A549 (cell line): Measurements from ENCODE around the gene ANKRD13C. TPM values are rescaled to one million over a fixed set of nuclear protein-coding genes. Genes with fewer than 3 reads are reported as not detected.

Experiments
- ATAC-seq, 2 experiments: fragments of 200-7000 bp in 1 of 2; fragments of >200 bp in 1 of 2; cut with Nextera tagmentation in 1 of 2; cut with Tn5 transposase in 1 of 2; 3 replicates each; pipeline versions ENCODE4 v1.8.0 to v1.9.1; 2018 to 2020; ENCODE audit warnings: mild to moderate bottlenecking in 1 of 2, moderate library complexity in 1 of 2
- CTCF ChIA-PET: fragments of 300-600 bp; sonication (Branson Sonifier 250); formaldehyde crosslinking; extraction: SDS; loops from one replicate; lab custom pipeline; 2021; ENCODE audit warnings: antibody characterized with exemption, inconsistent platforms; lab: Yijun Ruan, JAX
- POLR2A ChIA-PET: fragments of 350-600 bp; formaldehyde crosslinking; extraction: SDS; loops from one replicate; lab custom pipeline; 2021; ENCODE audit warnings: antibody characterized with exemption, inconsistent platforms; lab: Yijun Ruan, JAX
- DNase-seq, 2 experiments: peaks; one replicate each; pipeline versions ENCODE4 v3.0.0 to v3.0.0-alpha.2; 2011 to 2016; ENCODE audit warnings: low read depth in 1 of 2, low spot score in 1 of 2
- FAIRE-seq: peaks from 2 replicates; lab custom pipeline; 2011; peaks lifted over from hg19 to GRCh38; lab: Jason Lieb, UNC
- H3K27ac ChIP-seq, 2 experiments: fragments of >200 bp; sonication (Bioruptor Twin); formaldehyde crosslinking; 3 replicates each; pipeline ENCODE4 v1.5.1; 2016 to 2017
- H3K4me1 ChIP-seq: fragments of >200 bp; sonication (Bioruptor Twin); formaldehyde crosslinking; 3 replicates; pipeline ENCODE4 v1.6.1; 2016
- H3K4me2 ChIP-seq: fragments of >200 bp; sonication (Bioruptor Twin); formaldehyde crosslinking; 3 replicates; pipeline ENCODE4 v1.6.1; 2016
- H3K4me3 ChIP-seq: fragments of >200 bp; sonication (Bioruptor Twin); formaldehyde crosslinking; 3 replicates; pipeline ENCODE4 v1.5.1; 2016
- H3K9me3 ChIP-seq: fragments of >200 bp; sonication (Bioruptor Twin); formaldehyde crosslinking; 3 replicates; pipeline ENCODE4 v1.6.1; 2016
- BCL3 ChIP-seq: fragments of >200 bp; sonication (Bioruptor Twin); formaldehyde crosslinking; IDR thresholded peaks from 3 replicates; pipeline ENCODE4 v1.6.1; 2016
- CBX8 ChIP-seq: fragments of 200-600 bp; sonication (generic); IDR thresholded peaks from 2 replicates; pipeline ENCODE4 v1.6.1; 2016
- EHMT2 ChIP-seq: fragments of 200-600 bp; sonication (generic); IDR thresholded peaks from 2 replicates; pipeline ENCODE4 v1.6.1; 2016; ENCODE audit warnings: antibody characterized with exemption, low read depth, mild to moderate bottlenecking, moderate library complexity
- ESRRA ChIP-seq: fragments of 150-350 bp; IDR thresholded peaks from 2 replicates; pipeline ENCODE4 v1.6.1; 2014; ENCODE audit warnings: mild to moderate bottlenecking, low read length, borderline replicate concordance
- FOSL2 ChIP-seq, 2 experiments: fragments of 450-650 bp in 1 of 2; fragments of >200 bp in 1 of 2; sonication (Bioruptor Twin) in 1 of 2; formaldehyde crosslinking; IDR thresholded peaks; 2 replicates each; pipeline versions ENCODE4 v1.5.0 to v1.6.1; 2016 to 2020; ENCODE audit warnings: mild to moderate bottlenecking in 1 of 2, moderate library complexity in 1 of 2
- GATA3 ChIP-seq: IDR thresholded peaks from 2 replicates; pipeline ENCODE4 v1.6.1; 2012; ENCODE audit warnings: borderline replicate concordance
- HES2 ChIP-seq: fragments of >200 bp; sonication (Bioruptor Twin); formaldehyde crosslinking; IDR thresholded peaks from 2 replicates; pipeline ENCODE4 v1.6.1; 2016
- HMGXB4 ChIP-seq: fragments of 250-450 bp; sonication (Bioruptor Pico); IDR thresholded peaks from 2 replicates; pipeline ENCODE4 v1.5.0; 2021; ENCODE audit warnings: mild to moderate bottlenecking, moderate library complexity, borderline replicate concordance
- HOXB5 ChIP-seq: fragments of 250-450 bp; sonication (Bioruptor Pico); IDR thresholded peaks from 2 replicates; pipeline ENCODE4 v1.5.0; 2020; ENCODE audit warnings: mild to moderate bottlenecking, moderate library complexity
- KDM1A ChIP-seq: fragments of 200-600 bp; sonication (generic); IDR thresholded peaks from 2 replicates; pipeline ENCODE4 v1.6.1; 2016; ENCODE audit warnings: low read depth, mild to moderate bottlenecking
- MAFK ChIP-seq: fragments of 450-650 bp; IDR thresholded peaks from 2 replicates; pipeline ENCODE4 v1.6.1; 2014; ENCODE audit not compliant: partially characterized antibody
- MAX ChIP-seq: IDR thresholded peaks from 2 replicates; pipeline ENCODE4 v1.6.1; 2012
- MAZ ChIP-seq: fragments of 150-350 bp; IDR thresholded peaks from 2 replicates; pipeline ENCODE4 v1.6.1; 2014; ENCODE audit warnings: antibody characterized with exemption, low read depth, low read length, borderline replicate concordance
- NFE2L2 ChIP-seq: fragments of 150-350 bp; conservative IDR thresholded peaks from 2 replicates; pipeline ENCODE4 v1.6.1; 2014; ENCODE audit warnings: low read length
- NPAS2 ChIP-seq: fragments of 250-450 bp; sonication (Bioruptor Pico); IDR thresholded peaks from 2 replicates; pipeline ENCODE4 v1.8.0; 2022; ENCODE audit warnings: mild to moderate bottlenecking, moderate library complexity, borderline replicate concordance
- PHF8 ChIP-seq: fragments of 200-600 bp; sonication (generic); IDR thresholded peaks from 2 replicates; pipeline ENCODE4 v1.6.1; 2016; ENCODE audit warnings: low read depth, mild to moderate bottlenecking, antibody characterized with exemption, moderate library complexity, borderline replicate concordance
- RARB ChIP-seq: fragments of 250-450 bp; sonication (Bioruptor Pico); IDR thresholded peaks from 2 replicates; pipeline ENCODE4 v1.8.0; 2021; ENCODE audit warnings: mild to moderate bottlenecking, moderate library complexity
- RFX5 ChIP-seq: fragments of 450-650 bp; IDR thresholded peaks from 2 replicates; pipeline ENCODE4 v1.7.1; 2014; ENCODE audit warnings: antibody characterized with exemption, mild to moderate bottlenecking, moderate library complexity
- ZC3H11A ChIP-seq: fragments of 450-650 bp; IDR thresholded peaks from 2 replicates; pipeline ENCODE4 v1.6.1; 2014; ENCODE audit warnings: antibody characterized with exemption, mild to moderate bottlenecking
- ZFP36 ChIP-seq: fragments of 450-650 bp; IDR thresholded peaks from 2 replicates; pipeline ENCODE4 v1.6.1; 2014; ENCODE audit warnings: borderline replicate concordance; ENCODE audit not compliant: partially characterized antibody
- ZNF302 ChIP-seq: fragments of 250-450 bp; sonication (Bioruptor Pico); IDR thresholded peaks from 2 replicates; pipeline ENCODE4 v1.9.0; 2021; ENCODE audit warnings: inconsistent platforms, mild to moderate bottlenecking, moderate library complexity
- ZSCAN20 ChIP-seq: fragments of 250-450 bp; sonication (Bioruptor Pico); IDR thresholded peaks from 2 replicates; pipeline ENCODE4 v1.8.0; 2022; ENCODE audit warnings: mild to moderate bottlenecking, moderate library complexity
- WGBS: methylation state at CpG from one replicate; pipeline ENCODE4 v1.1.6; 2017; ENCODE audit errors: missing lambda C conversion rate; 5-methylcytosine and 5-hydroxymethylcytosine counted together
- polyA plus RNA-seq, 4 experiments: library from polyadenylated mRNA; depleted of rRNA in 3 of 4; stranded (reverse); fragments of >200 nt; fragmentation: RNase III in 1 of 4; extraction: RNeasy Plus Mini Kit Qiagen cat#74134 plus additional on column Dnase treatment in 1 of 4; gene quantifications; 2 replicates in 3 of 4; 3 replicates in 1 of 4; pipeline ENCODE4 v1.2.3, GENCODE V29; 2011 to 2017
- TF ChIP-seq, protein P1 (sequence below): fragments of >200 bp; sonication (Bioruptor Twin); formaldehyde crosslinking; IDR thresholded peaks from 3 replicates; pipeline ENCODE4 v1.5.1; 2016

ANKRD13C gene
- polyA plus RNA-seq, 2 of the 4 experiments (the other 2 are of a cell fraction), result 8.1 to 12.5 TPM

DNA sequence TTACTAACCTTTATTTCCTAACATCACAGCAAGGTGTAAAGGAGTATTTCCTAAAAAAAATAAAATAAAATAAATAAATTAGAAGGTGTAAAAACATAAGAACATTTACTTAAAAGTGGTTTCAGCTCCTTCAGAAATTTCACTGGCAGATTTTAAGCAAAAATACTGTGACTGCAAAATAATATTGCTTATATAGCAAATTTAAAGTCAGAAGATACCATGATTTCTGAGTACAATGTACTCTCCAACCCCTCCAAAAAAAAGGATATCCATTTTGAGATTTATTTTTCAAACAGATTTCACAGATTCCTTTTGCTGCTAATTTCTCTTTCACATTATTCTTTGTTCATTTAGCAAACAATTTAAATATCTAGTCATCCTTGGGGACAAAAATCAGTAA, 18.5 kb downstream of the ANKRD13C start:
- POLR2A ChIA-PET, result no interaction called here
- Histone ChIP-seq H3K27ac (no peak overlapping the region), H3K4me3 (no peak overlapping the region), H3K9me3 (no peaks in the 10 kb centered on the region), H3K4me1 (peaks cover 15% of the 10 kb centered on the region), H3K4me2 (no peak overlapping the region)
- TF ChIP-seq BCL3, result no peak
- TF ChIP-seq, protein P1, sequence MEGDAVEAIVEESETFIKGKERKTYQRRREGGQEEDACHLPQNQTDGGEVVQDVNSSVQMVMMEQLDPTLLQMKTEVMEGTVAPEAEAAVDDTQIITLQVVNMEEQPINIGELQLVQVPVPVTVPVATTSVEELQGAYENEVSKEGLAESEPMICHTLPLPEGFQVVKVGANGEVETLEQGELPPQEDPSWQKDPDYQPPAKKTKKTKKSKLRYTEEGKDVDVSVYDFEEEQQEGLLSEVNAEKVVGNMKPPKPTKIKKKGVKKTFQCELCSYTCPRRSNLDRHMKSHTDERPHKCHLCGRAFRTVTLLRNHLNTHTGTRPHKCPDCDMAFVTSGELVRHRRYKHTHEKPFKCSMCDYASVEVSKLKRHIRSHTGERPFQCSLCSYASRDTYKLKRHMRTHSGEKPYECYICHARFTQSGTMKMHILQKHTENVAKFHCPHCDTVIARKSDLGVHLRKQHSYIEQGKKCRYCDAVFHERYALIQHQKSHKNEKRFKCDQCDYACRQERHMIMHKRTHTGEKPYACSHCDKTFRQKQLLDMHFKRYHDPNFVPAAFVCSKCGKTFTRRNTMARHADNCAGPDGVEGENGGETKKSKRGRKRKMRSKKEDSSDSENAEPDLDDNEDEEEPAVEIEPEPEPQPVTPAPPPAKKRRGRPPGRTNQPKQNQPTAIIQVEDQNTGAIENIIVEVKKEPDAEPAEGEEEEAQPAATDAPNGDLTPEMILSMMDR, result no peak
- TF ChIP-seq NPAS2 (CRISPR knock-in tag), result no peak
- TF ChIP-seq MAFK, result peak; percentile 38
- TF ChIP-seq NFE2L2, result no peak
- ATAC-seq, result no peak
- no peak for FAIRE-seq
- DNase-seq, result no peak
- CTCF ChIA-PET, result no interaction called here

- TF ChIP-seq ZNF302 (CRISPR knock-in tag) (no peak), HMGXB4 (CRISPR knock-in tag) (no peak), PHF8 (no peak), HOXB5 (CRISPR knock-in tag) (no peak), NPAS2 (CRISPR knock-in tag) (no peak), ESRRA (no peak), ZFP36 (no peak), RFX5 (no peak), NFE2L2 (no peak), FOSL2 (IDR thresholded peaks at IDR 0.05) (no peak), FOSL2 (CRISPR knock-in tag; IDR thresholded peaks at IDR 0.05) (no peak), HES2 (no peak), GATA3 (no peak), ZSCAN20 (CRISPR knock-in tag) (no peak), KDM1A (no peak), MAZ (no peak), CBX8 (no peak), EHMT2 (no peak), RARB (CRISPR knock-in tag) (no peak), ZC3H11A (no peak), MAX (no peak)
- Histone ChIP-seq H3K9me3 (no peaks in the 10 kb centered on the region), H3K4me3 (no peak overlapping the region), H3K27ac (no peak overlapping the region), H3K4me1 (peaks cover 15% of the 10 kb centered on the region), H3K4me2 (no peak overlapping the region)
- no peak for DNase-seq
- ChIA-PET CTCF (no interaction called here), POLR2A (no interaction called here)
- no peak for ATAC-seq
- no peak for FAIRE-seq
- WGBS, result 95% methylated on average over 9 of the region's 9 CpGs
Observed at GRCh38 chr1:70334436-70334835, 20.1 kb downstream of the ANKRD13C start.
